Activated gamma-delta T cell treated with Interleukin-2 at 50 U/mL for 16 hours (primary cell): ENCODE data around the gene SUDS3.

Source experiments
- DNase-seq: peaks from one replicate; pipeline ENCODE4 v3.0.0-alpha.2; 2020

The SUDS3 gene

DNA sequence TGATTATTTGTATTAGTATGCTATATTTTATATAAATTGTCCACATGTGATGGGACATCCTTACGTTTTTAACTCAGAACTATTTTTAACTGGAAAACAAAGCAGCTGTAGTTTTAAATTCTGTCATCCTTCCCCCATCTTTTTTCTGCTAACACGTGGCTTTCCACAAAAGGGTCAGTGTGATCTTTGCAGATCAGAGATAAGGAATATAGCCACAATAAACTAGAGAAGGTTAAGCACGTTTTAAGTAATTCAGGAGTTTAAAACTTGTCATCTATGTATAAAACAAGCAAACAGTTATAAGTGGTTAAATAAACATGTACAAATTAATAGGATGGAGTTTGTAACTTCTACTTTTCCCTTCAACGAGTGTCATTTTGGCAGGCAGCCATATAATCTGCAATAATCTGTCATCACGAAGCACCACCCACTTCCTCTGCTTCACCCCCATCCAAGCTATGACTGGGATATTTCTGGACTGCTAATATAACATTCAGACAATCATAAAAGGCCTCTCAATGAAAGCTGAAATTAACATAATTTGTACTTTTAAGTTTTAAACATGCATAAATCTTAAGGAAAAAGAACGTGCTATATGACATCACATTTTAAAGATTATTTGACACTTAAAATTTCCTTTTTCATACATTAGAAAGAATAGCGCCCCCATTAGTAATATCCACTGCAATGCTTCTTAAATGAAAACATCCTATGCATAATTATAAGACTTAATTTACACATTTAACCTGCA, 18.9 kb upstream of the SUDS3 start:
- DNase-seq, result peak; percentile 42

DNA sequence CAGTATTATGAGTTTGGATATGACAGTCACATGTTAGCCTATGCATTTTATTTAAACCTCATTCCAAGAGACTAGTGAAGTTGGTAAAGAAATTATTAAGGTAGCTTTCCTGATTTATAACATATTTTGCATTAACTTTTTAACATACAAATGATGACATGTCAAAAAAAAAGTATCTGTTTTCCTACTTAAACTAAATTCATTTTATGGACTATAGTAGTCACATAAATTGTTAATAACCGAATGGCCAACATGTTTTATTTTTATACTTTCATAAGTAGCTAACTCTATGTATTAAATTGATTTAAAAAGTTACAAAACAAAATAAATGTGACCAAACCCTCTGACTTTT, 18.4 kb upstream of the SUDS3 start:
- DNase-seq, result no peak

DNA sequence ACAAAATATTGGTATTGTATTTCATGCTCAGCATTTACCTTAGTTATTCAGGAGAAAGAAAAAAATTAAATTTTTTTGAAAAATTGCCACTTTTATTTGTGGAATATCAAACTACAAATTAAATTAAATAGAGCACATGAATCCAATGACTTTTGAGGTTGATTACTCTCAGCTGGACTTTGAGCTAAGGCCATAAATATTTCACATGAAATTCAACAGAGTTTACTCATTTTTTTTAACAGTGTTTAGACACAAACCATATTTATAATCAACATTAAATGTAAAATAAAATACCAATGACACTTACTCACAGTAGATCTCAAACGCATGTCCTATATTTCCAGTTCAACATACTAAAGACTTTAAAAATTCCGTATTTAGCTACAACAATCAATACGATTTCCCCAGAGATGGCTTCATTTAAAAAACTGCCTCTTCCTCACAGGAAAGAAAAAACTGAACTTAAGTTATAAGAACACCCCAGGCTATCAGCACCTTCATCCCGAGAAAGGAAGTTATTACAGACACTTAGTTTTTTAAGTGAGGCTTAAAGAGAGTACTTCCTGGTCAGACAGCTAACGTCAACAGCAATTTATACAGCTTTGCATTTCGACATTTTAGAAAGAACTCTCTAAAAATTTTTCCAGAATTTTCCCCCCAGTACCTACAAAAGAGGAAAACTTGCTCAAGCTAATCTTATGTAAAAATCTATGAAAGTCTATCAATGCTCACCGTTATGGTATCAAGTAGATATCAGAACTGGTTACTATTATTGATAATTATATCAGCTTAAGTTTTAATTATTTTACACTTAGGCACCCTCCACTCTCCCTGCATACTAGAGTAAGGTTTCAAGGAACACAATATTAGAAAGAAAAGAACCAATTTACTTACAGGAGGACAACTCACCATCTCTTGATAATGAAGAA, 17.5 kb upstream of the SUDS3 start:
- no peak for DNase-seq

DNA sequence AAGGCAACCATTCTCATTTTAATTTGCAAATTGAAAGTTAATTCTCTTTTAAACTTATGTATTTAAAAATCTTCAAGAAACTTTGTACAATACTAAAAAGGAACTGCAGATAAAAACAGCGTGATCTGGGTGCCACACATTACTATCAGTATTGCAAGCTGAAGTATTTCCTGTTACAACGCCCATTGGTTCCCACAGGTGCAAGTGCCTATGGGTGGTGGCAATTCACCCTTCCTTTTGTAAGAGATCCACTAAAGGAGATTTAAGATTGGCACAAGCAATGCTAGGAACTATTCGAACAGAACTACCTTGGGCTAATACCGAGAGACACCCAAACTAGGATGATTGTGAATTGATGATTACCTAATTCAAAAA, 16.8 kb upstream of the SUDS3 start:
- peak; percentile 23 for DNase-seq

DNA sequence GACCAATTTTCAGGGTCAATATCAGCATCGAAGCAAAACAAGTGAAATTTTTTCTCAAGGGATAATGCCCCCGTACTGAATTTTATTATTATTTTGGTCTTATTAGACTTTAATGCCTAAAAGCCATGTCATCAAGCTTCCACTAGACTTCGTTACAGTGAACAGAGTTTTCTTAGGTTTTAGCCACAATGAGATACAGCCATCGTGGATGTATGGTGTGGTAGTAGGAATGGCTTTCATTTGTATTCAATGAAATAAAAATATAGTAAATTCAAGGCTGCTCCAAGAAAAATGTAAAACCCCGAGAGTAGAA, 15.3 kb upstream of the SUDS3 start:
- DNase-seq, result no peak

DNA sequence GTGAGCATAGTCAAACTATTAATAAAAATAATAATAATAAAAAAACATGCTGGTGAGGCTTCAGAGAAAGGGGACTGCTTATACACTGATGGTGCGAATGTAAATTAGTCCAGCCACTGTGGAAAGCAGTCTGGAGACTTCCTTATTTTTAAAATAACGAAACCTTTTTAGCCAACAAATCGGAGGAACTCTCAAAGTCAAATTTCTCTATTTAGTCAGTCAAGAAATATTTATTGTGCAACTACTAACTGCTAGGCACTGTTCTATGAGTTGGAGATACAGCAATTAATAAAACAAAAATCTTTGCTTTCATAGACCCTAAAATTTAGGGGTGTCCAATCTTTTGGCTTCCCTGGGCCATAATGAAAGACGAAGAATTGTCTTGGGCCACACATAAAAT, 14.5 kb upstream of the SUDS3 start:
- DNase-seq, result no peak

DNA sequence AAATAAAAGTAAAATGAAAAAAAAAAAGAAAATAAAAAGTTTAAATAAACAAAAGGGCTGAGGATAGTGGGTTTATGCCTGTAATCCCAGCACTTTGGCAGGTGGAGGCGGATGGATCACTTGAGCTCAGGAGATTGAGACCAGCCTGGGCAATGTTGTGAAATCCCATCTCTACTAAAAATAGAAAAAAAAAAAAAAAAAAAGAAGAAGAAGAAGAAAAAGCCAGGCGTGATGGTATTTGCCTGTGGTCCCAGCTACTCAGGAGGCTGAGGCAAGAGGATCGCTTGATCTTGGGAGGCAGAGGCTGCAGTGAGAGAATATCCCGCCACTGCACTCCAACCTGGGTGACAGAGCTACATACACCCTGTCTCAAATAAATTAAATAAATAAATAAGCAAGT, 7.5 kb upstream of the SUDS3 start:
- DNase-seq, result no peak

DNA sequence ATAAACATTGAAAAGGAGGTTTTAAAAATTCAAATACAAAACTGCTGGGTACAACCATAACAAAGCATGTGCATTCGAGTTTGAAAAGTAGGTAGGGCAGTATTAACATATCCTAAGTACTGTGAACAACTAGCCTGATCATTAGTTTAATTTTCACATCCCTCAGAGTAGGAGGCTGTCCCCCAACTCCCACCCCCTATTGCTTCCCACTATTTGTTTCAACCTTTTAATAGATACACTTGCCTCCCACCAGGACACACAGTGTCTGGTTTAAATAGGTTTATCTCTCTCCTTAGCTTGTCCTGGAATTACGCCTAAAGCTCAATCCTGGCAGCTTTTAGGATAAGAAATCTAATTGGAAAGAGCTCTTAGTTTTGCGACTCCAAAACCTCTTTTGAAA, 5.8 kb upstream of the SUDS3 start:
- no peak for DNase-seq

DNA sequence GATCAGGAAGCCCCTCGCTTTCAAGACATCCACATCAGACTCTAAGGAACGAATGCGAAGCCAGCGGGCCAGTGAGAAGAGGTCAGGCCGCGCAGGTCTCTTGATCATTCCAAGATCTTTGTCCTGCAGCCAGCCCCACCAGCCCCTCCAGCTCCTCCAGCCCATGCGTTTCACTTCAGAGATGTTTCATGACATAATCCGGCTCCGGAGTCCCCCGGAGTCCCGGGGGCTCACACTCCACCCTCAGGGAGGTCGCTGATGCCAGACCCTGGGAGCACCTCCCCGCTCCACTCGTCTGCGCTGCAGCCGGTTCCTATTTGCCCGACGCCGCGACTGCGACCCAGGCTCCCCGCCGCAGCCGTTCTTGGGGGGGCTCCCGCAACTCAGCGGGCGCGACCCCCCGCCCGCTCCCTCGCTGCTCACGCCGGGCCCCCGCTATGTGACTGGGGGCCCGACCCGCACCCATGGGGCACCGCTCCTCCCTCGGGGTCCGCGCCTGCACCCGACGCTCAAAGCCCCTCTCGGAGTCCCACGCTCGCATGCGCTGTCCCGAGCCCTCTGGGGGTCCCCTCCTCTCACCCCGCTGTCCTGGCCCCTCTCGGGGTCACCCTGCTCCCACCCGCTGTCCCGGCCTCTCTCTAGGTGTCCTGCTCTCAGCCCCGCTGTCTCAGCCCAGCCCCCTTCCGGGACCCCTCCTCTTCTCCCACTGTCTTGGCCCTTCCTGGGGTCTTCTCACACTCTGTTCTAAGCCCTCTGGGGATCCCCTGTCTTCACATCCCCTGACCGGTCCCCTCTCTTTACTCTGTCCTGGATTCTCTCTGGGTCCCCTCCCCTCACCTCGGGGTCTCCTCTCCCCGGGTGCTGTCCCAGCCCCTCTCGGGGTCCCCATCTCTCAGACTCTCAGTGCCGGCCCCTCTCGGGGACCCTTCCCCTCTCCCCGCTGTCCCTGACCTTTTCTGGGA, 4.8 kb upstream of the SUDS3 start:
- DNase-seq, result peak; percentile 19

DNA sequence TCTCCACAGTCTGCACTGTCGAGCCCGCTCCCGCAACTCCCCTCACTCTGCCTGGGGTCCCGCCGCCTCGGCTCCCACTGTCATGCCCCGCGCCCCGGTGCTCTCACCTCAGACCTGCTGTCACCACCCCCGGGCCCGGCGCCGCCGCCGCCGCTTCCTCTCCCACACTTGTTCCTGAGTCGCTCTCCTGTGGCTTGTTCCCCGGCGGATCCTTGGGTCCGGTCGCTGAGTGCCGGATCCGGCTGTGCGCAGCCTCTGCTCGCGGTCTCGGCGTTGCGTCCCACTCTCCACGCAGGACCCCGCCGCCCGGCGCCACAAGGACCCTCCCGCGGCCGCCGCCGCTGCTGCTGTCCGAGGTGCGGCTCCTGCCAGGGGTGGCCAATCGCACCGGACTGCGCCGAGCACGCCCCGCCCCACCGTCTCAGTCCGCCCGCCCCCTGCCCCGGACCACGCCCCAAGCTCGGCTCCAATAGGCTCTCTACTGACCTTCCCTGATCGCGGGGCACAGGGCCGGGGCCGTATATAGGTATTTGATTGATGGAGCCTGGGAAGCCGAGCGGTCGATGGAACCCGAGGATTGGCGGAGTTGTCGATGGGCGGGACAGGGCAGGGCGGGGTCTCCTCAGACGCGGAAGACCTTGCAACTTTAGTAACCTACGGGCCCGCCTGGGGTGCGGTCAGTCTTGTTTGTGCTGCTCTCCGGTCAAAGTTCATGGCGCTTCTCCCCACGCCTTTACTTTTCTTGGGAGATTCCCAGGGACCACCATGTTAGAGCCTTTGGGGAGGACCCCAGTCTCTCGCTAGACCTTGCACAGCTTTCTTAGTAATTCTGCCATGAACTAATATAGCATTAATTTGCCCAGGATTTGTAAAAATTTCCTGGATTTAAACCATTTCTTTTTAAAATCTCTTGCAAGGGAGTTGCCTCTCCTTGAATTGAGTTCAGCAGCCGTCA, 3.5 kb upstream of the SUDS3 start, which contains the start of gene TAOK3:
TAOK3 (minus strand) TSS at position 367 of the 955 bp plus-strand sequence. CDS start 117,340 bp downstream, outside the sequence.
- peak; percentile 97 for DNase-seq

DNA sequence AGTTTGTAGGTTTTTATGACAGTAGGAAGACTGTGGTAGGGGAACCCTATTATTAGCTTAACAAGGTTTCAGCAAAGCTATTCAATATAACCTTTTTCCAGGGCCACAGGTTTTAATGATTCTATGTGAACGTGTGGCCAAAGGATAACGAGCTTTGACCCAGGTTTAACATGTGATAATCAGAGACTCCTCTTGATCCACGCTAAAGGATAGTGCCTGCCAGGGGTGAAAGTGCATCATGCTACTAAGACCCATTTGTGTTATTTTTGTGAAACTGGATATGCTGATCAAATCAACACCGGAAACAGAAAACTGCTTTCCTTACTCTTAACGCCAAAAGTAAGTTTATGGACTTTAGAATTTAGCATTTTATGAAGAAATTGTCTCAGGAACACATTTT, 2.7 kb upstream of the SUDS3 start:
- no peak for DNase-seq

DNA sequence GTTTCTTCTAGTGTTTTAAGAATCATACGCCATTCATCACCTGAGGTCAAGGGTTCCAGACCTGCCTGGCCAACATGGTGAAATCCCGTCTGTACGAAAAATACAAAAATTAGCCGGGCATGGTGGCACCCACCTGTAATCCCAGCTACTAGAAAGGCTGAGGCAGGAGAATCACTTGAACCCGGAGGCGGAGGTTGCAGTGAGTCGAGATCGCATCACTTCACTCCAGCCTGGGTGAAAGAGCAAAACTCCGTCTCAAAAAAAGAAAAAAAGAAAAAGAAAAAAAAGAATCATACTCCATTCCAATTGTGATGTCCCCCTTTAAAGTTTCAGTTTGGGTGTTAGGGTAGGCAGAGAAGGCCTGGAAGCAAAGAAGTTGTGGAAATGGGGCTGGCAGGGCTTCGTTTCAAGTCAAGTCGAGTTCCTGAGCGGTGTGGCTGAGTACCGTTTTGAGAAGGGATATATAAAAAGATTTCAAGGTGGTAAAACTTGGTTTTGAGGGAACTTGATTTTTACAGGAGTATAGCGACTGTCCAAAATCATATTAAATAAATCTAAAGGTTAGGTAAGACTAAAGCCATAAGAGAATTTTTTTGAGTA, 2.1 kb upstream of the SUDS3 start:
- DNase-seq, result no peak

DNA sequence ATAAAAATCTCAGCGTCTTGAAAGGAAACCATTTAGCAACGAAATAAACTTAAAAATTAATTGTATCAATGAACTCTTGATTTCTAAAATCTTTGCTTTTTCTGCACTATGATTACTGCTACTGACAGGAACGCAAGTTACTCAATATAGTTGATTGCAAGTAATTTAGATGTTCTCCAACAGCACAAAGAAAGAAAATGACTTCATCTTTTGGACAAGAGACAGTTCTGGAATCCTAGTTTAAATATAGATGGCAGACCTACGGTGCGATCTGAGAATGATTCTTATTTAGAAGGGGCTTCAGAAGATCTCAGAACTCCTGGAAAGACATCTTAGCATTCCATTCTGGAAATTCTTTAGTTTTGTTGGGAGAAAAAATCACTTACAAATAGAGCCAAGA, 1.4 kb upstream of the SUDS3 start:
- no peak for DNase-seq

DNA sequence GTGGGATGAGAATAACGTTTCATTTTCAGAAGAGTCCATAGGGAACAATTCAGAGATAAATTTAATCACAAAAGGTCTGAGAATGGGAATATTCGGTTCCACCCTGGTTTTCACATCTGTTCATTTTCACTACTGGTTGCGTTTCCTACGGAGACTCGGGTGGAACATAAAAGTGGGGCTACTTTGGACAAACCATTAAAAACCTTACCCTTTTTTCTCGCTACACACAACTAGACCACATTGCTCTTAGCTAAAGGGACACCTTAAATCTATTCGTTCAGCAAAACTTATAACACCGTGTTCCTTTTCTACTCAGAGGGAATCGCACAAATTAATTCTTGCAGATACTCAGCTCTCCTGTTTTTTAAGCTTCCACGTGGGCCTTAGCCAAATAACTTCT, 1.0 kb upstream of the SUDS3 start:
- no peak for DNase-seq

DNA sequence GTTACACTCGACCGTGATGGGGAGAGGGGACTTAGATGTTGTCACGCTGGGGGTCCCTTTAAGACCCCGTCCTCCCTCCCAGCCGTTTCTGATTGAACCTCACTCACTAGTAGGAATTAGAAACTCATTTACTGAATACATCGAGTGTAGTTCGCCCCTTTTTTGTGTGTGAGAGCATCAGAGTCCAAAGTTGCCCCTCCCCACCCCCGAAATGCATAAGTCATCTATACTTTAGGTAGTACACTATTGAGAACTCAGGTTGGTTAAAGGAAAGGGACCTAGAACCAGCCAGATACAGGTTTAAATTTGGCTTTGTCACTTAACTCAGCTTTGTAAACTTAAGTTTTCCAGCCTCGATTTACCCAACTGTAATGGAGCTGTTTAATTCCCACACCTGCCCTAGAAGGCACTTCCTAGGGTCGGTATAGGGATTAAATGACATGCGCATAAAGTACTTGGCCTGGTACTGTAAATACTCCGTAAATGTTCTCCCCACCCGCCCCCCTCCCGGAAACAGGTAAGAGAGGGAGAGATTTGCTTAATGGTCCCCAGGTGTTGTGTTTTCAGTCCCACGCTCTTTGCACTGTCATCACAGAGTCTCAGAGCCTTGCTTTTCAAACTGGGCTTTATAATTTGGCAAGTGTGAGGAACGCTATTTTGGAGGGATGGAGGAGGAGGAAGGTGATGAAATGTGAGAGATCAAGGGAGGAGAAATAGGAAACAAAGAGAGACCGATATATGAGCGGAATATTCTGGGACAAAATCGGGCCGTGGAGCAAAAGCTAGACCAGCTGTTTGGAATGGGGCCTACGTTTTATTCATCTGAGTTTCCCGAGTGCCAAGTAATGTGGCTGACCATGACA, 897 bp downstream of the SUDS3 start:
- DNase-seq, result no peak

DNA sequence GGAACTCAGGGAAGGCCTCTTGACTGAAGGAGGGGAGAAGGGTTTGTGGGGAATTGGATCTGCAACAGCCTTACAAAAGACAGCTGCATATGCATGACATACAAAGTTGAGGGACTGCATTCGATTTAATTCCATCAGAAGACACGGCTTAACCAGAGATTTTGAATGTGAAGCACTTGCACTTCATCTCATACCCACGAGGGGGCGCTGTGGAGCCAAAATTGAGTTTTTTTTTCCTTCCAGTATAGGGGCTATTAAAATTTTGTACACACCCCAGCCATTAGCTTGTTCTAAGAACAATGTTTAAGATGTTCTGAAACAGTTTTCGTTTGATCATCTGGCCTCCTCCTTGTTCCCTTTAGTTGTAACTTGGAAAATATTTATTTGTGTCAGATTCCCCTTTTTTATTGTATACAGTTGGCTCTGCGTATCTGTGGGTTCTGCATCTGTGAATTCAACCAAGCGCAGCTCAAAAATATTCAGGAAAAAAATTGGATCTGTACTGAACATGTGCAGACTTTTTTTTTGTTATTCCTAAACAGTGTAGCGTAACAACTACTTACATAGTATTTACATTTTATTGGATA, 1.6 kb downstream of the SUDS3 start:
- DNase-seq, result peak; percentile 76

DNA sequence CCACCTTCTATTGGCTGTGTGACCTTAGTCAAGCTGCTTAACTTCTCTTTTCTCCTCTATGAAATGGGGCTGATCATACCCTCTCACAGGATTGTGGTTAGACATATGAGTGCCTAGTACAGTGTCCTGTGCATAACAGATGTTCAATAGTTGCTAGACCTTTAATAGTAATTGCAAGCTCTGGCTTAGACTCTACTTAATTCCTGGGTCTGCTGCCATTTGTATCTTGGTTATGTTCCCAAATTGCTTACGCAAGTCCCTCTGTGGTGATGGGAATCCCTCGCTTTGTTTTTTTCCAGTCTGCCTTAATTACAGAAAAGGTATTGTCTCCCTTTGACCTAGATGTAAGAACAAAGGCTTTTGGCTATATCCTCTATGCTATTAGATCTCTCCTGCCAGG, 15.1 kb downstream of the SUDS3 start:
- no peak for DNase-seq

DNA sequence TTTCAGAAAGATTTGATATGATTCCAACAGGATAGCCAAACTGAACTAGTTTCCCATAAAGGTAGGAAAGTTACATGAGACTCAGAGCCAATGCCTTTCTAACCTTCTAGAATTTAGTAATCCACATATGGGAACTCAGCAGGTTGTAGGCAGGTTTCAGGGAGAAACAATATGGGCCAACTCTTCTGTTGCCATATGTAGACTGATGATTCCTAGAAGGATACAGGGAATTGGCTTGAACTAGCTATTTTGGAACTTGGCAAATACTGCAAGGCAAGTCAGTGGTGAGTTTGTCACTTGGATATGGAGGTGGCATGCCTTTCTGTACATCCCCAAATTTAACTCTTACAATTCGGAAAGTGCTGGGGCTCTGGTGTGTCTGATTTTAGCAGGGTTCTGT, 15.5 kb downstream of the SUDS3 start:
- DNase-seq, result no peak

DNA sequence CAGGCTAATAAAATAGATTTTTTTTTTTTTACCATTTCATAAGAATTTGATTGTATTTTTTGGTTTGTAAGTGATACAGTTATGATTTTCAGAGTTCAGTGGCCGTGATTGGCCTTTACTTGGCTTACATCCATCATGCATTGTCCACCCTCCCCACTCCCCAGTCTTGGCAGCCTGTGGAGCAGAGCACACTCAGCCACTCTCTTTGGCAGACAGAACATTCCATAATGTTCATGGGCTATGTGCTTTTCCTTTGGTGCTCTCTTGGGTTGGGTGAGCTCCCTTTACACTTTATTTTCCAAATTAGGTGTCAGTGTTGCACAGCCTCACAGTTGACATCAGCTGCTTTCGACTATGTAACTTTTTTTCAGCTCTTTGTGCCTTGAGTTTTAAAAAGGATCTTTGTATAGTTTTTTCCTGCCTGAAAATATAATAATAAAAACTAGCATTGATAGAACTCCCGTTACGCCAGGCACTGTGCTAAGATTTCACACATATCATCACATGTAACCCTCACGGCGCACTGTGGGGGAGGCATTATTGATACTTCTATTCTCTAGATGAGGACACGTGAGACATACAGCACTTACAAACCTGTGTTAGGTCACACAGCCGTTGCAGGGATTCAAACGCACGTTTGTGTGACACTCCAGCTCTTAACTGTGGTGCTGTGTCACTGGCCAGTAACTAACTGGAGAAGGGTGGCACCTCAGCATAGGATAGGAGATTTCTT, 21.5 kb downstream of the SUDS3 start:
- no peak for DNase-seq

DNA sequence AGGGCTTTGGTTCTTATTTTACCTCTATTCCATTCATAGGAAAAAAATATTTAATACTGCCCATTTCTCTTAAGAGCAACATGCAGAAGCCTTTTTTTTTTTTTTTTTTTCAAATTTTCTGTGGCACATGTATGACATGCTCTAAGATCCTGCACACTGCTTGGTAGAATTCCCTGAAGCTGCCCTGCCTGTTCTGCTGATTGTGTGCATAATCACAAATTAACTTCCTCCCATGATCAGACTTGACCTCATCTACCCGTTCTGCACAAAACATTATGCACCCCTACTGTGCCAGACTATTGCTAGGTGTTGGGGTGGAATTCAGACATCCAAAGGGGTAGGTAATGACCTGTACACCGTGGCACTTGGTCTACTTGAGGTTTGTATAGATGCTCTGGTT, 22.2 kb downstream of the SUDS3 start:
- DNase-seq, result no peak
